AG10803 (cell line): ENCODE results near the gene GFOD2.

Source experiments
- DNase-seq: peaks from one replicate; pipeline ENCODE4 v3.0.0; 2010; ENCODE audit warnings: low read depth
- H3K4me3 ChIP-seq: 2 replicates; pipeline ENCODE4 v1.5.1; 2011; ENCODE audit warnings: mild to moderate bottlenecking, low read length, control low read depth
- TF ChIP-seq, protein P1 (sequence below): conservative IDR thresholded peaks from 2 replicates; pipeline ENCODE4 v1.5.1; 2011; ENCODE audit warnings: mild to moderate bottlenecking, low read length, control low read depth, inconsistent platforms

The GFOD2 gene

DNA sequence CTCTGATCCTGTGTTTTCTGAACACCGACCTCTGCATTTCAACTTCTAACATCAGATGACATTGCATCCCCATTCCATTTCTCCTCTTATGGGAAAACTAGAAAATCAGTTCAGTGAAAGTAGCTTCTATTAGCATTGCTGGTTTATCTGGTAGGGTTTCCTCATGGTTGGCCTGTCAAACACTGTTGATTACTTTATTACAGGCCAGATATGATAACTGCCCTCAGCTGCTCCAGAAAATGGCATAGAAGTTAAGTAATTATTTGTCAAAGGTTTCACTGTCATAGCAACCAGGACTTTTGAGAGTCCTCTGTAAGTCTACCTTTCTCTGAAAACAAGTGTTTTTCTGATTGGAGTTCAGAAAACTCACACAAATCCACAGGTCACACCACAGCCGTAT, 3.0 kb downstream of the GFOD2 start:
- no peak overlapping the region for H3K4me3 ChIP-seq
- TF ChIP-seq, protein P1, sequence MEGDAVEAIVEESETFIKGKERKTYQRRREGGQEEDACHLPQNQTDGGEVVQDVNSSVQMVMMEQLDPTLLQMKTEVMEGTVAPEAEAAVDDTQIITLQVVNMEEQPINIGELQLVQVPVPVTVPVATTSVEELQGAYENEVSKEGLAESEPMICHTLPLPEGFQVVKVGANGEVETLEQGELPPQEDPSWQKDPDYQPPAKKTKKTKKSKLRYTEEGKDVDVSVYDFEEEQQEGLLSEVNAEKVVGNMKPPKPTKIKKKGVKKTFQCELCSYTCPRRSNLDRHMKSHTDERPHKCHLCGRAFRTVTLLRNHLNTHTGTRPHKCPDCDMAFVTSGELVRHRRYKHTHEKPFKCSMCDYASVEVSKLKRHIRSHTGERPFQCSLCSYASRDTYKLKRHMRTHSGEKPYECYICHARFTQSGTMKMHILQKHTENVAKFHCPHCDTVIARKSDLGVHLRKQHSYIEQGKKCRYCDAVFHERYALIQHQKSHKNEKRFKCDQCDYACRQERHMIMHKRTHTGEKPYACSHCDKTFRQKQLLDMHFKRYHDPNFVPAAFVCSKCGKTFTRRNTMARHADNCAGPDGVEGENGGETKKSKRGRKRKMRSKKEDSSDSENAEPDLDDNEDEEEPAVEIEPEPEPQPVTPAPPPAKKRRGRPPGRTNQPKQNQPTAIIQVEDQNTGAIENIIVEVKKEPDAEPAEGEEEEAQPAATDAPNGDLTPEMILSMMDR, result no peak
- no peak for DNase-seq

DNA sequence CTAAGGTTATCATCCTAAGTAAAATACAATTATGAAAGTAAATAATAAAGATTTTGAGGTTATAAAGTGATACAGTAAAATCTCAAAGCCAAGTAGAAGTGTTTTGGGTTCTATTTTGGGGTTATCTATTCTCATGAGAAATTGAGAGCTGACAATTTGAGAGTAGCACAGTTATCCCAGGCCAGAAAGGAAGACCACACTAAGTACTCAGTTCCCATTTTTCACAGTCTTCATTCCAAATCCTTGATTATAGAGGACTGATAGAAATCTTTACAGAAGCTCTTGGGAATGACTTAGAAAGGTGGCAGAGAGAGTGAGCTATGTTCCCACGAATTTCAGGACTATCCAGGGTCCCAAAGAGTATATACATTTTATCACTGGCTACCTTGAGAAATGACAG, 4.6 kb downstream of the GFOD2 start:
- H3K4me3 ChIP-seq, result no peak overlapping the region
- DNase-seq, result no peak
- TF ChIP-seq, protein P1, result no peak

DNA sequence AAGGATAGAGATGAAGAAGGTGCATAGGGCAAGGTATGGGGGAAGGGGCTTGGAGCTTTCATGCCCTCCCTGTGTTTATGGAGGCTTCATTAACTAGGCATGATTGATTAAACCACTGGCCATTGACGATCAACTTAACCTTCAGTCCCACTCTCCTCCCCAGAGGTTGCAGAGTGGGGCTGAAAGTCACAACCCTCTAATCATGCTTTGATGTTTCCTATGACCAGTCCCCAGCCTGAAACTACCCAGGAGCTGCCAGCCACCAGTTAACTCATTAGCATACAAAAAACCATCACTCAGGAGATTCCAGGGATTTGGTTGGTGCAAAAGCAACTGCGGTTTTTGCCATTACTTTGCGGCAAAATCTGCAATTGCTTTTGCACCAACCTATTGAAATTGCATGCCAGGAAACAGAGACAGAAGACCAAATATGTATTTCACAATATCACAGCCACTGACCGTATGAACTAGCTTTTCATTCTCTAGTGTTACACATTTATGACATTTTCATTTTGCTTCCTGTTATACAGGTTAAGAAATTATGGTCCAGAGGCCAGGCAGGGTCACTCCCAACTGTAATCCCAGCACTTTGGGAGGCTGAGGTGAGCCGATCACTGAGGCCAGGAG, 5.4 kb downstream of the GFOD2 start:
- no peak for DNase-seq
- H3K4me3 ChIP-seq, result no peak overlapping the region
- TF ChIP-seq, protein P1, result no peak

DNA sequence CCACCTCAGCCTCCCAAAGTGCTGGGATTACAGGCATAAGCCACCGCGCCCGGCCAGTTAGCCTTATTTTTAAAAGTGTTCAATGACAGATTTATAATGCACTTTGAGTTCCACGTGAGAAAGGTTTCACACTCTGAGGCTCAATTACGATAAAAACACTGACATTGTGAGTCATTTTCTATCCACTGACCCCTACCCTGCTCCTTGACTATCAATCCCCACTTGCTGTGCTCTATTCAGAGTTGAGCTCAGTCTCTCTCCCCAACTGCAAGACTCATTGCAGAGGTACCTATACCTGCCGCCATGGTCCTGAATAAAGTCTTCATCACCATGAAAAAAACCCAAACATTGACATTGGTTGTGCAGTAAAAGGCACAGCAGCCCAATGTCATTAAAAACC, 8.5 kb downstream of the GFOD2 start:
- no peak for DNase-seq
- TF ChIP-seq, protein P1, result no peak
- no peak overlapping the region for H3K4me3 ChIP-seq

DNA sequence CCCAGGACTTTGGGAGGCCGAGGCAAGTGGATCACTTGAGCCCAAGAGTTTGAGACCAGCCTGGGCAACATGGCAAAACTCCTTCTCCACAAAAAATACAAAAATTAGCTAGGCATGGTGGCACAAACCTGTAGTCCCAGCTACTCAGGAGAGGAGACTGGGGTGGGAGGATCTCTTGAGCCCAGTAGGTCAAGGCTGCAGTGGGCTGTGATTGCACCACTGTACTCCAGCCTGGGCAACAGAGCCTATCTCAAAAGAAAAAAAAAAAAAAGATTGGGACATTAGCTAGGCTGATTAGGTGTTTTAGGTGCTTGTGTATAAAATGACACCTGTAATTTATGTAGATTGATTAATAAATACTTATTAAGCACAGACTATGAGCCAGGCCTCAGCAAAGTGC, 10.1 kb downstream of the GFOD2 start:
- H3K4me3 ChIP-seq, result no peak overlapping the region
- DNase-seq, result no peak
- TF ChIP-seq, protein P1, result no peak

DNA sequence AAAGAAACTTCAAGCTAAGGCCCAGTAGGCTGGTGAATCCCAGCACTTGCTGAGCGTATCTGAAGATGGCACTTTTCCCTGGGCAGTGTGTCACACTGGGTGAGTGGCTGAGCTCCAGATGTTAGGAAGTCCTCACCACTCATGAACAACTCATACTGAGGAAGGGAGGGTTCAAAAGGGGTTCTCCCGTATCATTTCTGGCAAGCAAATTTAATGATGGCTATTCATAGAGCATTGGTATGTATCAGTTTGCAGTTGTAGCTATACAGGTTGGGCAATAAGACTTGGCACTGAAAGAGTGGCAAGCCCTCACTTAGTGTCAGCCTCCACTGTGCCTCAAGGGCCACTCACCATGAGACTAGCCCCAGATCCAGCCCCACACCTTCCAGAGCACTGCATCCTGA, 10.7 kb downstream of the GFOD2 start:
- DNase-seq, result peak; percentile 70
- TF ChIP-seq, protein P1, result no peak
- H3K4me3 ChIP-seq, result no peak overlapping the region

DNA sequence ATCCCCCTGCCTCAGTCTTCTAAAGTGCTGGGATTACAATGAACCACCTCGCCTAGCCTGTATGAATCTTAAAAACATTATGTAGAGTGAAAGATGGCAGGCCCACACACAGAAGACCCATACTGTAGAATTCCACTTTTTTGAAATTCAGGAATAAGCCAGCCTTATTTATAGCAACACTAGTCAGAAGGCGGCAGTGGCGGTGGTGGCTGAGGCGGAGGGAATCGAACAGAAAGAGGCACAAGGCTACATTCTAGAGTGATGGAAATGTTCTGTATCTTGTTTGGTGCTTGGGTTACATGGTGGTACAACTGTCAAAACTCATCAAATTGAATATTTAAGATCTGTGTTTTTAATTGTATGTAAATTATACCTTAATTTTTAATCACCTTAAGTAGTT, 11.3 kb downstream of the GFOD2 start:
- H3K4me3 ChIP-seq, result no peak overlapping the region
- DNase-seq, result no peak
- TF ChIP-seq, protein P1, result no peak
